ENCODE results near the gene FBXO31.

Gene FBXO31

GRCh38 chr16:87305505-87306391 lies 77.8 kb downstream of the FBXO31 start:
- DNase-seq = no peak

- DNase-seq = no peak
Observed at GRCh38 chr16:87304951-87305350, 78.6 kb downstream of the FBXO31 start.

GRCh38 chr16:87303962-87304521 lies 79.5 kb downstream of the FBXO31 start:
- no peak for DNase-seq

GRCh38 chr16:87303431-87303930 lies 80.1 kb downstream of the FBXO31 start:
- DNase-seq = no peak

DNA sequence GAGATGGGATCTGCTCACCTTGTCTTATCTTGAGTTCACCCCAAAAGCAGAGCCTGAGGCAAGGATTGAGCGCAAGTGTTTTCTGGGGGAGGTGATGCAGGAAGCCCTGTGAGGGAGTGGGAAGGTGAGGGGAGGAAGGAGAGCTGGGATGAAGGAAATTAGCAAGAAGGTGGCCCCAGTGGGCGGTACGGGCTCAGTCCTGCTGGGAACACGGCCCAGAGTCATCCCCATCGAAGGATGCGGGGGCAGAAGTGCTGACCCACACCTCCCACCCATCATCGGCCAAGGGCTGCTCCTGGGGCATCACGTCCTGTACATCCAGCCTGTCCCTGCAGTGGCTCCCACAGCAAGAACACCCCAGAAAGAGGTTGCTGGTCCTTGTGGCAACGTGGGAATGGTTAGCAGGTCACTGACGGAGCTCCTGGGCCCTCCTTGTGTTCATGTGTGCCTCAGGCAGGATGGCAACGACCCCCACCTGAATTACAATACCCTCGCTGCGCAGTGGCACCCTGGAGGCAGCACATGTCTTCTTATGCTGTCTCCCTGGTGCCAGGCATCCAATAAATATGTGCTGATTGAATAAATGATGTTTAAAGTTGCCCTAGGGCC lies 84.6 kb downstream of the FBXO31 start:
- no peak for DNase-seq

- peak in 1 of 2 experiments; percentile 1 for DNase-seq
Observed at GRCh38 chr16:87297918-87298631, 85.5 kb downstream of the FBXO31 start.

DNA sequence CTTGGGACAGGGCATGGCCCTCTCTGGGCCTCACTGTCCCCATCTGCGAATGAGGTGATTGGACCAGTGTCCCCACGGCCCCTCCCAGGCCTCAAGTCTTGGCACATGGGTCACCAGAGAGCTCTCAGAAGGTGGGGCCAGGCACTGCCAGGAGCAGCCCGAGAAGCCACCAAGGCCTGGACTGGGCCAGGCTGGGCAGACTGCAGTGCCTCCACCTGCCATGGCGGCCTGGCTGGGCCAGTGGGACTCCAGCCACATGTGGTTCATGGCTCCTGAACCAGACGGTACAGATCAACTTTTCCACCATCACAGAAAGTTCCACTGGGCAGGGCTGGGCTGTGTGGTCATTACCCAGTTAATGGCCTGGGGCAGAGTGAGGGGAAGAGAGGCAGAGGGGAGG lies 86.2 kb downstream of the FBXO31 start:
- DNase-seq = no peak

DNA sequence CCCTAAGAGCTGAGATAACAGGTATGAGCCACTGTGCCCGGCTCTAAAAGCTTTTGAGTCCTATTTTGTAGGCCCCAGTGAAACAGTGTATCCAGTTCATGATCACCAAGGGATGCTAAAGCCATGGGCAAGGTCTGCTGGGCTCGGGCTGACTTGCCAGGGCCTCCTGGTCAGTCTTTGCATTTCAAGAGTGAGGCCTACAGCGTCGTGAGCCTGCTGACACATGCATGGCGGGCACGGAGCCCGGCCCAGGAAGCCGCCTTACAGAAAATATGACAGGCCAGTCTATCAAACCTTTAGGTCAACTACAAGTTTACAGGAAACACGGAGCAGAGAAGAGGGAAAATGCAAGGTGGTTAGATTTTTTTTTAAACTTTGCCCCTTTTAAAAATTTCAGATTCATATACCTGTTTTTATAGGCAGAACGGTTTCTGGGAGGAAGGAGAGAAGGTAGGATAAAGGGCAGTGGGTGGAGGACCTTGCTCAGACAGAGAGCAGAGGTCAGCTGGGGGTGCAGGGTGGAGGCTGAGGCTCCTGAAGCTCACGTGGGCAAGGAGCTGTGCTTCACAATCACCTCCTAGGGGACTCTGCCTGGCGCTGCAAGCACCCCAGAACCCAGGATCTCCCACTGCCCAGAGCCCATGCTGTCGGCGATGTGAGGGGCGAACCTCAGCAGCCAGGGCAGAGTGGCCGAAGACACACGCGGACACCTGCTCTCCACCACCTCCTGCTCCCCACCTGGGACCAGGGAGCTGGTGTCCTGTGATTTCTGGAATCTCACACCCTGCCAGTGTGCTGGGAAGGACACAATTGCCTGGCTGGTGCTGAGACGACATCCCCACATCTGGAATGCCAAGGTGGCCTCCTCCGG lies 87.7 kb downstream of the FBXO31 start:
- DNase-seq = no peak

DNA sequence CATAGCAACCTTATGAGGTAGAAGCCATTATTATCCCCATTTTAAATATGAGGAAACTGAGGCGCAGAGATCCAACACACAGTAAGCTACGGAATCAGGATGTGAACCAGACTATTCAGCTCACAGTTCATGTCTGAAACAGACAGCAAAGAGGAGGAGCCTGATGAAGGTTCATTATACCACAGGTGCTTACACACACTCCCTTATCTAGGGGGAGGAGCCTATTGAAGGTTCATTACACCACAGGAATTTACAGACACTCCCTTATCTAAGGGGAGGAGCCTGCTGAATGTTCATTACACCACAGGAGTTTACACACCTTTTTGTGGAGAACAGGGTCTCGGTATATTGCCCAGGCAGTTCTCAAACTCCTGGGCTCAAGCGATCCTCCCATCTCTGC lies 88.3 kb downstream of the FBXO31 start:
- no peak for DNase-seq

DNA sequence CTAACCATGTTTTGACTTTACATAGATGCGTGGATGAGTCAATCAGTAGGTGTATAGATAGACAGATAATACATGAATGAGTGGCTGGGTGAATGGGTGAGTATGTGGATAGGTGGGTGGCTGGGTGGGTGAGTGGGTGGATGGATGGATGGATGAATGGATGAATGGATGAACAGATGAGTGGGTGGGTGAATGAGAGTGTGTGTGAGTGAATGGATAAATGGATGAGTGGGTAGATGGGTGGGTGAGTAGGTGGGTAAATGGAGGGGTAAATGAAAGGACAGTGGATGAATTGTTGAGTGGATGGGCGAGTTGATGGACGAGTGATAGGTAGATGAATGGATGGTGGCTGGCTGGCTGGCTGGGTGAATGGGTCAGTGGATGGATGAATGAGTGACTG lies 89.6 kb downstream of the FBXO31 start:
- DNase-seq = no peak

- DNase-seq = no peak
Observed at GRCh38 chr16:87291944-87292343, 91.6 kb downstream of the FBXO31 start.

DNA sequence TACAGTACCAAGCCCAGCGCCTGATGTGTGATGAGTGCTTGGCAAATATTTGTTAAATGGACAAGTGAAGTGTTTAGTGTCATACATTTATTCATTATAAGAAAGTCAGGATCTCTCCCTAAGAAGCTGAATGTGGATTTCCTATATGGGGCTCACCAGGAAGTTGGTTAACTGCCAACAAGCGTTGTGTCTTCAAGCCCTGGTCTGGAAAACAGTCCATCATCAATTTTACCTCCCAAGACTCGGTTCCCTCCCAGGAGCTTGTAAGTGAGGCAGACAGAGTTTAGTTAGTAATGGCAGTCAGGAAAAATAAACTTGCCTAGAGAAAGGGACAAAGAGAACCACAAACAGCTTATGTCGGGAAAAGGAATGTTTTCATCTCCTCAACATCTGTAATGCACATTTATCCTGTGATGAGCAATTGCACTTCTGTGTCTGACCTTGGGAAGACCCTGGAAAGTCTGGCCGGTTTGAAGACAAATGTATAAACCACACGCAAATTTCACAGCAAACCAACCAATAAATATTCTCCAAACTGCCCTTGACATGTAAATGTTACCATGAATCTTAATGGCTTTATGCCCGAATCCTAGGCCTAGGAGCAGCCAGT lies 94.7 kb downstream of the FBXO31 start:
- DNase-seq = no peak

DNA sequence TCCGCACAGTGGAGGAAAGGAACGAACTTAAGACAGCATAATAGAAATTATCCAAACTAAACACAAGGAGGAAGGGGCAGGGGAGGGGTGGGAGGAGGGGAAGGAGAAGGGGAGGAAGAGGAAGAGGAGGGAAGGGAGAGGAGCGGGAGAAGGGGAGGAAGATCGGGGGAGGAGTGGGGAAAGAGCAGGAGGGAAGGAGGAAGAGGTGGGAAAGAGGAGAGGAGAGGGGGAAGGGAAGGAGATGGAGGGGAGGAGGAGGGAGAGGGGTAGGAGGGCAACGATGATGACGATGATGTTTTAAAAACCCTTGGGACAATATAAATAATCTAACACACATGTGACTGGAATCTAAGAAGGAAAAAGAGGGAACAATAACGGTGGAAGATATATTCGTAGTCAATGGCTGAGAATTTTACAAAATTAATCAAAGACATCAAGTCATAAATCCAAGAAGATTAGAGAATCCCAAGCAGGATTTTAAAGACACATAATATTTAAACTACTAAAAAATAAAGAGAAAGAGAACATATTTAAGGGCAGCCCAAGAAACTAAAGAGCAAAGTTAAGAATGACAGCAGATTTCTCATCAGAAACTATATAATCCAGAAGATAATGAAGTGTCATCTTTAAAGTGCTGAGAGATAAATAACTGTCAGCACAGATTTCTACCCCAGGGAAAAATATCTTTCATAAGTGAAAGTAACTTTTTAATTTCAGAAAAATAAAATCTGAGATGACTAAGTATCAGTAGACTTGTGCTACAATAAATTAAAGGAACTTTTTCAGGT lies 96.5 kb downstream of the FBXO31 start:
- no peak for DNase-seq

GRCh38 chr16:87284183-87284582 lies 99.4 kb downstream of the FBXO31 start:
- DNase-seq = no peak

DNA sequence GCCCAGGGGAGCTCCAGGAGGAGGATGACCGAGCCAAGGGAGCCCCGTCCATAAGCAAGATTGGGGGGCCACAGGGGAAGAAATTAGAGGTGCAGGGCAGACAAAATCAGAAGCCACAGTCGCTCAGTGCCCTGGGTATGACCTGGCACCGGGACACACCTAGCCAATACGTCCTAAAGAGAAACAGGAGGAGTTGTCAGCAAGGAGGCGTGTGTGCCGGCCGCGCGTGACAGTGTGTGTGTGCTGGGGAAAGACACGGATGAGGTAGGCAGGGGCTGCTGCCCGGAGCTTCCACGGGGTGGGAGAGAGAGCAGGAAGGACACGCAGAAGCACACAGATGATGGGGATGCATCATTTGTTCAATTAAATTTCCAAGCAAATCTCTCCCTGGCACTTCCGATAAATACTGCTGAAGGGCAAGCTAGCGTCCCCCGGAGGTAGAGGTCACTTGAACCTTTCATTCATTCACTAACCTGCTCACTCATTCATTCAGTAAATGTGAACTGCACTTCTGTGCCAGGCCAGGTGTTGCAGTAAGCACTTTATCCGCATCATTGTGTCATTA lies 104.4 kb downstream of the FBXO31 start:
- DNase-seq = no peak

GRCh38 chr16:87278191-87279093 lies 105.1 kb downstream of the FBXO31 start:
- peak in 1 of 2 experiments; percentile 34 for DNase-seq
